Panc1 (cell line): ENCODE data around the gene MED13. TPM values are rescaled to one million over a fixed set of nuclear protein-coding genes. Genes with fewer than 3 reads are reported as not detected.

ENCODE experiments used
- ATAC-seq: fragments of 200-7000 bp; cut with Tn5 transposase; 2 replicates; pipeline ENCODE4 v1.9.1; 2020; ENCODE audit warnings: mild to moderate bottlenecking, moderate library complexity
- BruUV-seq: library from RNA; stranded (reverse); fragments of 400-500 nt; replicated peaks from 2 replicates; lab custom pipeline; 2021; lab: Mats Ljungman, UMichigan
- CTCF ChIA-PET: fragments of 300-600 bp; sonication (Branson Sonifier 250); formaldehyde crosslinking; loops from one replicate; lab custom pipeline; 2022; ENCODE audit warnings: antibody characterized with exemption; lab: Charles Lee
- POLR2A ChIA-PET: fragments of 300-600 bp; sonication (Branson Sonifier 250); formaldehyde crosslinking; loops from one replicate; lab custom pipeline; 2022; ENCODE audit warnings: antibody characterized with exemption; lab: Charles Lee
- DNase-seq: peaks from one replicate; pipeline ENCODE4 v3.0.0-alpha.2; 2010; ENCODE audit warnings: low read depth, low spot score
- H3K27ac ChIP-seq: 2 replicates; pipeline ENCODE4 v1.5.1; 2011; ENCODE audit warnings: mild to moderate bottlenecking, low read length, inconsistent platforms
- H3K27me3 ChIP-seq: fragments of 200-500 bp; sonication (Bioruptor generic); 2 replicates; pipeline ENCODE4 v1.6.0; 2014; ENCODE audit warnings: low read length, inconsistent platforms; ENCODE audit not compliant: control insufficient read depth, insufficient read depth
- H3K36me3 ChIP-seq: fragments of 200-500 bp; sonication (Bioruptor generic); 2 replicates; pipeline ENCODE4 v1.5.1; 2014; ENCODE audit warnings: inconsistent platforms, mild to moderate bottlenecking, low read length, moderate library complexity; ENCODE audit not compliant: control insufficient read depth, insufficient read depth
- H3K4me1 ChIP-seq: 2 replicates; pipeline ENCODE4 v1.5.1; 2011; ENCODE audit warnings: inconsistent platforms, mild to moderate bottlenecking, low read length, moderate library complexity; ENCODE audit not compliant: control insufficient read depth, insufficient read depth
- H3K4me3 ChIP-seq, 2 experiments: 2 replicates each; pipeline ENCODE4 v1.5.1; 2011 to 2012; ENCODE audit warnings: low read depth in 2 of 2, low read length in 2 of 2, mild to moderate bottlenecking in 2 of 2, inconsistent platforms in 1 of 2, moderate library complexity in 1 of 2
- H3K9me3 ChIP-seq: fragments of 200-500 bp; sonication (Bioruptor generic); 2 replicates; pipeline ENCODE4 v1.5.1; 2014; ENCODE audit warnings: low read depth, mild to moderate bottlenecking, inconsistent platforms, low read length, moderate library complexity; ENCODE audit not compliant: control insufficient read depth, insufficient read depth
- POLR2AphosphoS5 ChIP-seq: IDR thresholded peaks from 2 replicates; pipeline ENCODE4 v1.6.1; 2012; ENCODE audit warnings: mild to moderate bottlenecking, low read depth, low read length, moderate library complexity
- SIN3A ChIP-seq: IDR thresholded peaks from 2 replicates; pipeline ENCODE4 v1.6.1; 2012; ENCODE audit warnings: low read depth, mild to moderate bottlenecking, low read length, moderate library complexity, borderline replicate concordance; ENCODE audit not compliant: insufficient read depth
- TCF7L2 ChIP-seq: IDR thresholded peaks from 2 replicates; pipeline ENCODE4 v1.6.1; 2011; ENCODE audit warnings: mild to moderate bottlenecking, low read depth, low read length, inconsistent platforms
- in situ Hi-C: cut with HindIII; loops from 2 replicates; pipeline ENCODE4 v1.10.0; 2016; ENCODE audit warnings: low sequenced_read_pairs, low pct_unique_long_range_greater_than_20kb
- intact Hi-C: fragments of 100-400 bp; cut with micrococcal nuclease; formaldehyde crosslinking; loops from one replicate; pipeline ENCODE4 v1.10.0; 2022; ENCODE audit not compliant: unreplicated experiment
- total RNA-seq: library from RNA; stranded (reverse); gene quantifications from one replicate; pipeline ENCODE4 v1.2.1, GENCODE V29; 2021; ENCODE audit not compliant: unreplicated experiment
- TF ChIP-seq, protein P1 (sequence below): fragments of 450-650 bp; IDR thresholded peaks from 2 replicates; pipeline ENCODE4 v1.5.1; 2017; ENCODE audit warnings: mild to moderate bottlenecking
- TF ChIP-seq, protein P2 (sequence below), 2 experiments: IDR thresholded peaks; 2 replicates each; pipeline ENCODE4 v1.6.1; 2011 to 2012; ENCODE audit warnings: low read depth in 2 of 2, control low read depth in 1 of 2, low read length in 1 of 2, mild to moderate bottlenecking in 1 of 2, moderate library complexity in 1 of 2; ENCODE audit not compliant: insufficient read depth in 1 of 2

The MED13 gene
- total RNA-seq, 1 experiment from 2014 or later = 69.5 TPM

DNA sequence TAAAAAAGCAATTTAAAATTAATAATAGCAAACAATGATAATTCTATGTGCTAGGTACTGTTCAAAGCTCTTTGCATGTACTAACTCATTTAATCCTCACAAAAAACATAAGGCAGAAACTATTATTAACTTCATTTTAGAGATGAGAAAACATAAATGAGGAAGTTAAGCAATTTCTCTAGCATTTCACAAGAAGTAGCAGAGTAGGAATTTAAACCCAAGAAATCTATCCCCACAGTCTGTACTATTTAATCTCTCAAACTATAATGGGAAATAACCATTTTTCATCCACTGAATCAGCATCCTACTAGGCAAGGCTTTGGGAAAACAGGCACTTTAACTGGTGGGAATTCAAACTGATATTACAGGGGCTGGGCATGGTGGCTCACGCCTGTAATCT, 95.0 kb downstream of the MED13 start:
- POLR2A ChIA-PET = no interaction called here
- no peak overlapping the region for H3K4me3 ChIP-seq
- ATAC-seq = no peak
- H3K9me3 ChIP-seq = no peaks in the 10 kb centered on the region
- BruUV-seq = no TSS peak
- H3K36me3 ChIP-seq = peaks cover 50% of the 10 kb centered on the region
- CTCF ChIA-PET = no interaction called here
- intact Hi-C loops (no loop called here), in situ Hi-C loops (no loop called here)
- H3K27me3 ChIP-seq = no peaks in the 10 kb centered on the region
- no peaks in the 10 kb centered on the region for H3K4me1 ChIP-seq
- TF ChIP-seq, protein P1, sequence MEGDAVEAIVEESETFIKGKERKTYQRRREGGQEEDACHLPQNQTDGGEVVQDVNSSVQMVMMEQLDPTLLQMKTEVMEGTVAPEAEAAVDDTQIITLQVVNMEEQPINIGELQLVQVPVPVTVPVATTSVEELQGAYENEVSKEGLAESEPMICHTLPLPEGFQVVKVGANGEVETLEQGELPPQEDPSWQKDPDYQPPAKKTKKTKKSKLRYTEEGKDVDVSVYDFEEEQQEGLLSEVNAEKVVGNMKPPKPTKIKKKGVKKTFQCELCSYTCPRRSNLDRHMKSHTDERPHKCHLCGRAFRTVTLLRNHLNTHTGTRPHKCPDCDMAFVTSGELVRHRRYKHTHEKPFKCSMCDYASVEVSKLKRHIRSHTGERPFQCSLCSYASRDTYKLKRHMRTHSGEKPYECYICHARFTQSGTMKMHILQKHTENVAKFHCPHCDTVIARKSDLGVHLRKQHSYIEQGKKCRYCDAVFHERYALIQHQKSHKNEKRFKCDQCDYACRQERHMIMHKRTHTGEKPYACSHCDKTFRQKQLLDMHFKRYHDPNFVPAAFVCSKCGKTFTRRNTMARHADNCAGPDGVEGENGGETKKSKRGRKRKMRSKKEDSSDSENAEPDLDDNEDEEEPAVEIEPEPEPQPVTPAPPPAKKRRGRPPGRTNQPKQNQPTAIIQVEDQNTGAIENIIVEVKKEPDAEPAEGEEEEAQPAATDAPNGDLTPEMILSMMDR = no peak
- TF ChIP-seq SIN3A = no peak
- TF ChIP-seq POLR2AphosphoS5 = no peak
- TF ChIP-seq, protein P2, sequence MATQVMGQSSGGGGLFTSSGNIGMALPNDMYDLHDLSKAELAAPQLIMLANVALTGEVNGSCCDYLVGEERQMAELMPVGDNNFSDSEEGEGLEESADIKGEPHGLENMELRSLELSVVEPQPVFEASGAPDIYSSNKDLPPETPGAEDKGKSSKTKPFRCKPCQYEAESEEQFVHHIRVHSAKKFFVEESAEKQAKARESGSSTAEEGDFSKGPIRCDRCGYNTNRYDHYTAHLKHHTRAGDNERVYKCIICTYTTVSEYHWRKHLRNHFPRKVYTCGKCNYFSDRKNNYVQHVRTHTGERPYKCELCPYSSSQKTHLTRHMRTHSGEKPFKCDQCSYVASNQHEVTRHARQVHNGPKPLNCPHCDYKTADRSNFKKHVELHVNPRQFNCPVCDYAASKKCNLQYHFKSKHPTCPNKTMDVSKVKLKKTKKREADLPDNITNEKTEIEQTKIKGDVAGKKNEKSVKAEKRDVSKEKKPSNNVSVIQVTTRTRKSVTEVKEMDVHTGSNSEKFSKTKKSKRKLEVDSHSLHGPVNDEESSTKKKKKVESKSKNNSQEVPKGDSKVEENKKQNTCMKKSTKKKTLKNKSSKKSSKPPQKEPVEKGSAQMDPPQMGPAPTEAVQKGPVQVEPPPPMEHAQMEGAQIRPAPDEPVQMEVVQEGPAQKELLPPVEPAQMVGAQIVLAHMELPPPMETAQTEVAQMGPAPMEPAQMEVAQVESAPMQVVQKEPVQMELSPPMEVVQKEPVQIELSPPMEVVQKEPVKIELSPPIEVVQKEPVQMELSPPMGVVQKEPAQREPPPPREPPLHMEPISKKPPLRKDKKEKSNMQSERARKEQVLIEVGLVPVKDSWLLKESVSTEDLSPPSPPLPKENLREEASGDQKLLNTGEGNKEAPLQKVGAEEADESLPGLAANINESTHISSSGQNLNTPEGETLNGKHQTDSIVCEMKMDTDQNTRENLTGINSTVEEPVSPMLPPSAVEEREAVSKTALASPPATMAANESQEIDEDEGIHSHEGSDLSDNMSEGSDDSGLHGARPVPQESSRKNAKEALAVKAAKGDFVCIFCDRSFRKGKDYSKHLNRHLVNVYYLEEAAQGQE (IDR thresholded peaks at IDR 0.05; ENCODE audit: insufficient read depth in 1 of 2, low read depth in 2 of 2, low read length in 1 of 2) = no peak
- TF ChIP-seq TCF7L2 = no peak
- no peak for DNase-seq
- no peak overlapping the region for H3K27ac ChIP-seq

DNA sequence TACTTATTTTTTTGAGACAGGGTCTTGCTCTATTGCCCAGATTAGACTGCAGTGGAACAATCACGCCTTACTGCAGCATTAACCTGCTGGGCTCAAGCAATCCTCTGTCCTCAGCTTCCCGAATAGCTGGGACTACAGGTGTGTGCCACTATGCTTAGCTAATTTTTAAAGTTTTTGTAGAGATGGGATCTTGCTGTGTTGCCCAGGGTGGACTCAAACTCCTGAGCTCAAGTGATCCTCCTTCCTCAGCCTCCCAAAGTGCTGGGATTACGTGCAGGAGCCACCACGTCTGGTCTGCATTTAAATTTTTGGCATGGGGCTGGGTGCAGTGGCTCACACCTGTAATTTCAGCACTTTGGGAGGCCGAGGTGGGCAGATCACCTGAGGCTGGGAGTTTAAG, 96.3 kb downstream of the MED13 start:
- Histone ChIP-seq H3K27me3 (no peaks in the 10 kb centered on the region), H3K36me3 (peaks cover 54% of the 10 kb centered on the region), H3K4me1 (no peaks in the 10 kb centered on the region), H3K27ac (no peak overlapping the region), H3K4me3 (no peak overlapping the region), H3K9me3 (no peaks in the 10 kb centered on the region)
- DNase-seq (no peak), ATAC-seq (no peak)
- in situ Hi-C loops (no loop called here), intact Hi-C loops (no loop called here)
- ChIA-PET CTCF (no interaction called here), POLR2A (no interaction called here)
- TF ChIP-seq, protein P1 = no peak
- TF ChIP-seq, protein P2 (IDR thresholded peaks at IDR 0.05; ENCODE audit: insufficient read depth in 1 of 2, low read depth in 2 of 2, low read length in 1 of 2) = no peak
- TF ChIP-seq SIN3A (no peak), TCF7L2 (no peak), POLR2AphosphoS5 (no peak)
- no TSS peak for BruUV-seq
